Esophagus muscularis mucosa (tissue), 4 donors: ENCODE data around the gene ELSPBP1.
"Not testable (repeated sequence)": the region's sequence is repeated elsewhere in the genome, so short reads cannot be mapped to it uniquely, and the experiment has no call there.

ENCODE experiments used
- CTCF ChIP-seq, 3 experiments: fragments of 200-600 bp in 2 of 3; fragments of 450-650 bp in 1 of 3; sonication (generic) in 2 of 3; IDR thresholded peaks; one replicate each; pipeline ENCODE4 v1.5.1; 2017 to 2019; ENCODE audit warnings: antibody characterized with exemption in 3 of 3, mild to moderate bottlenecking in 2 of 3, moderate library complexity in 1 of 3
- EP300 ChIP-seq: sonication (generic); formaldehyde crosslinking; IDR thresholded peaks from one replicate; pipeline ENCODE4 v1.6.1; 2017; ENCODE audit warnings: antibody characterized with exemption
- POLR2A ChIP-seq: fragments of 450-650 bp; IDR thresholded peaks from one replicate; pipeline ENCODE4 v1.6.1; 2017; ENCODE audit warnings: antibody characterized with exemption, moderate library complexity, mild to moderate bottlenecking, low read depth
- POLR2AphosphoS5 ChIP-seq, 2 donors: sonication (generic); formaldehyde crosslinking; IDR thresholded peaks; one replicate each; pipeline ENCODE4 v1.6.1; 2017; ENCODE audit warnings: antibody characterized with exemption in 2 of 2

GRCh38 chr19:47949852-47950521, 44.4 kb upstream of the ELSPBP1 start:
- peak in 1 of 3 experiments; percentile 11 for TF ChIP-seq CTCF (IDR thresholded peaks at IDR 0.05)
- not testable (repeated sequence) for TF ChIP-seq POLR2A; POLR2AphosphoS5 (IDR thresholded peaks at IDR 0.05); EP300
